Measurements from ENCODE around the gene HPS4.

The HPS4 gene

DNA sequence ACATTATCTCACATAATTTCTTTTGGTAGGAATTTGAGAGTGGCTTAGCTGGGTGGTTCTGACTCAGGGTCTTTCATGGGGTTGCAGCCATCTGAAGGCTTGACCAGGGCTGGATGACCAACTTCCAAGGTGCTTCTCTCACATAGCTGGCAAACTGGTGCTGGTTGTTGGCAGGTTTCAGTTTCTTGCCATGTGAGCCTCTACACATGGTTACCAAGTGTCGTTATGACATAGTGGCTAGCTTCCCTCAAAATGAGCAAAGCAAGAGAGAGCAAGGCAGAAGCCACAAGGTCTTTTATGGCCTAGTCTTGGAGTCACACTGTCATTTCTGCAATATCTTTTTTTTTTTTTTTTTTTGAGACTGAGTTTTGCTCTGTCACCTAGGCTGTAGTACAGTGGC lies 32.9 kb upstream of the HPS4 start:
- no peaks in the 10 kb centered on the region for H3K4me1 ChIP-seq (ENCODE audit: control insufficient read depth, insufficient read depth, low read length)
- H3K27me3 ChIP-seq (ENCODE audit: control insufficient read depth, insufficient read depth, low read length): no peaks in the 10 kb centered on the region
- H3K9ac ChIP-seq (ENCODE audit: low read depth, low read length): no peak overlapping the region
- H3K27ac ChIP-seq (ENCODE audit: low read depth, low read length): no peak overlapping the region
- H3K36me3 ChIP-seq (ENCODE audit: control insufficient read depth, insufficient read depth, low read length): no peaks in the 10 kb centered on the region
- no peak overlapping the region for H3K4me3 ChIP-seq (ENCODE audit: low read depth, low read length)
- H3K9me3 ChIP-seq (ENCODE audit: control insufficient read depth, insufficient read depth, low read length): no peaks in the 10 kb centered on the region

GRCh38 chr22:26515931-26516330 lies 32.3 kb upstream of the HPS4 start:
- Histone ChIP-seq H3K4me1 (ENCODE audit: control insufficient read depth, insufficient read depth, low read length) (0 out of 2 replicates have a peak, but pooled peaks cover 3% of the 10 kb centered on the region), H3K9me3 (ENCODE audit: control insufficient read depth, insufficient read depth, low read length) (no peaks in the 10 kb centered on the region), H3K4me3 (ENCODE audit: low read depth, low read length) (no peak overlapping the region), H3K27me3 (ENCODE audit: control insufficient read depth, insufficient read depth, low read length) (no peaks in the 10 kb centered on the region), H3K27ac (ENCODE audit: low read depth, low read length) (no peak overlapping the region), H3K9ac (ENCODE audit: low read depth, low read length) (no peak overlapping the region), H3K36me3 (ENCODE audit: control insufficient read depth, insufficient read depth, low read length) (peaks cover 1% of the 10 kb centered on the region; the same call in 1 of the 2 replicates)

- H3K4me3 ChIP-seq (ENCODE audit: low read depth, low read length): no peak overlapping the region
- no peak overlapping the region for H3K27ac ChIP-seq (ENCODE audit: low read depth, low read length)
- no peaks in the 10 kb centered on the region for H3K27me3 ChIP-seq (ENCODE audit: control insufficient read depth, insufficient read depth, low read length)
- H3K9ac ChIP-seq (ENCODE audit: low read depth, low read length): no peak overlapping the region
- peaks cover 14% of the 10 kb centered on the region for H3K36me3 ChIP-seq (ENCODE audit: control insufficient read depth, insufficient read depth, low read length)
- H3K4me1 ChIP-seq (ENCODE audit: control insufficient read depth, insufficient read depth, low read length): 0 out of 2 replicates have a peak, but pooled peaks cover 3% of the 10 kb centered on the region
- H3K9me3 ChIP-seq (ENCODE audit: control insufficient read depth, insufficient read depth, low read length): no peaks in the 10 kb centered on the region
Measured at GRCh38 chr22:26514419-26515161, 31.0 kb upstream of the HPS4 start.

DNA sequence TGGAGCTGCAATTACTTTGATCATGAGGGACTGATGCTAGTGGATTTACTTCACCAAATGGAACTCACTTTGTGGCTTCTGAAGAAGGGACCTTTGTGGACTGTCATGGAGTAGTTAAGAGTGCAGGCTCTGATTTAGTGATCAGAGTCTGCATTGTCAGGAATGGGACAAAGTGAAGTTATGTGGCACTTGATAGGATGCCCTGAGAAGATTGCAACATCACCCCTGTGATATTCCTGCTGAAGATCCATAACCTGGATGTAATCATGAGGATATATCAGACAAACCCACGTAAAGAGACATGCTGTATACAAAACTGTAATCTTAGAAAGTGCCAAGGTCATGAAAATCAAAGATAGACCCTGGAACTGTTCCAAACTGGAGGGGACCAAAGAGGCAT lies 30.3 kb upstream of the HPS4 start:
- Histone ChIP-seq H3K4me3 (ENCODE audit: low read depth, low read length) (0 out of 2 replicates have a peak overlapping the region, but pooled peaks have one; percentile 86), H3K4me1 (ENCODE audit: control insufficient read depth, insufficient read depth, low read length) (0 out of 2 replicates have a peak, but pooled peaks cover 3% of the 10 kb centered on the region)

DNA sequence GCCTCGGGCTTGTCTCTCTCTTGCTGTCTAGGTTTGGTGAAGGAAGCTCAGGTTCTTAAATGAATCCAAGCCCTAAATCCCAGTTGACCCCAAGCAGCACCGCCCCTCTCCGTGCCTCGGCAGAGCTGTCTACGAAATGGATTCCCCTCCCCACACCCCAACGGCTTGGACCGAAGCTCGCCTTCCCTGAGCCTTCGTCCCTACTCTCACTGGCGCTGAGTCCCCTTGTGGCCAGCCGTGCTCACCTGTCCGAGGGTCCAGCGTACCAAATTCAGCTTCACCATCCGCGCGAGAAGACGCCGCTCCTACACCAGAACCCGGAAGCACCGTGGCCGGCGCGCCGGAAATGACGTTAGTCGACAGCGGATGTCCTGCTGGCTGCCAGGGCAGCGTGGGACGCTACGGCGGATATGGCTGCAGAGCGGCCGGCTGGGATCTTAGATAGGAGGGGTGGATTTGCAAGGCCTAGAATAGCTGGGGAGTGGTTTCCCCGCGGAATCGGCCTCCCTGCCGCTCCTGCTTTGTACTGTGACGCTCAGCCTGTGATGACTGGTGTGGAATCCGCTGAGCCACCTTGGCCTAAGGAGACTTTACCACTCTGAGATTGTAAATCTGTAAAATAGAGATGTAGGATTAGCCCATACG lies 28.7 kb upstream of the HPS4 start, which contains the start of gene TFIP11:
TFIP11 (minus strand) TSS at position 325 of the 645 bp plus-strand sequence. CDS start 2,201 bp downstream, outside the sequence.
- H3K27ac ChIP-seq (ENCODE audit: low read depth, low read length): peak within 1 kb of the TSS; percentile 76
- H3K9ac ChIP-seq (ENCODE audit: low read depth, low read length): peak within 1 kb of the TSS; percentile 69
- no peaks in the 10 kb centered on the region for H3K9me3 ChIP-seq (ENCODE audit: control insufficient read depth, insufficient read depth, low read length)
- H3K27me3 ChIP-seq (ENCODE audit: control insufficient read depth, insufficient read depth, low read length): no peaks in the 10 kb centered on the region
- 0 out of 2 replicates have a peak, but pooled peaks cover 3% of the 10 kb centered on the region for H3K4me1 ChIP-seq (ENCODE audit: control insufficient read depth, insufficient read depth, low read length)
- peak within 1 kb of the TSS; percentile 86 for H3K4me3 ChIP-seq (ENCODE audit: low read depth, low read length)
- peaks cover 35% of the 10 kb centered on the region for H3K36me3 ChIP-seq (ENCODE audit: control insufficient read depth, insufficient read depth, low read length)

More for the DNA sequence above, 30.3 kb upstream of the HPS4 start:
- no peaks in the 10 kb centered on the region for H3K27me3 ChIP-seq (ENCODE audit: control insufficient read depth, insufficient read depth, low read length)
- no peak overlapping the region for H3K27ac ChIP-seq (ENCODE audit: low read depth, low read length)
- no peaks in the 10 kb centered on the region for H3K9me3 ChIP-seq (ENCODE audit: control insufficient read depth, insufficient read depth, low read length)
- peaks cover 22% of the 10 kb centered on the region for H3K36me3 ChIP-seq (ENCODE audit: control insufficient read depth, insufficient read depth, low read length)
- H3K9ac ChIP-seq (ENCODE audit: low read depth, low read length): no peak overlapping the region

DNA sequence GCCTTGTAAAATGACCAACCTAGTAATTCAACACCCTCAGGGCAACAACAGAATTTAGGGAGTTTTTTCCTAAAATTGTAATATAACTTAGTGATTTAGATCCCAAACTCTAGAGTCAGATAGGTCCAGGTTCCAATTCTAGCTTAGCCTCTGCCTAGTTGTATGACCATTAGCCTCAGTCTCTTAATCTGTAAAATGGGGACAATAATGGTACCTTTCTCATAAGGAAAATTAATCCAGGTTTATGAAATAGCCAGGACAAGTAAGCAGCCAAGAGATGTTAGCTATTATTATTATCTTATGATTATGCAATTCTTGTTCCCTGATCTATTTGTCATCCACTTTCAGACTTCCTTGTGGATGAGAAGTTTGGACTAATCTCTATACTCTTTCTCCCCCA lies 24.6 kb upstream of the HPS4 start:
- no peak overlapping the region for H3K9ac ChIP-seq (ENCODE audit: low read depth, low read length)
- no peak overlapping the region for H3K27ac ChIP-seq (ENCODE audit: low read depth, low read length)
- H3K36me3 ChIP-seq (ENCODE audit: control insufficient read depth, insufficient read depth, low read length): peaks cover 73% of the 10 kb centered on the region
- H3K9me3 ChIP-seq (ENCODE audit: control insufficient read depth, insufficient read depth, low read length): no peaks in the 10 kb centered on the region
- H3K4me3 ChIP-seq (ENCODE audit: low read depth, low read length): no peak overlapping the region
- no peaks in the 10 kb centered on the region for H3K27me3 ChIP-seq (ENCODE audit: control insufficient read depth, insufficient read depth, low read length)
- 0 out of 2 replicates have a peak, but pooled peaks cover 8% of the 10 kb centered on the region for H3K4me1 ChIP-seq (ENCODE audit: control insufficient read depth, insufficient read depth, low read length)

- no peaks in the 10 kb centered on the region for H3K9me3 ChIP-seq (ENCODE audit: control insufficient read depth, insufficient read depth, low read length)
- H3K4me1 ChIP-seq (ENCODE audit: control insufficient read depth, insufficient read depth, low read length): 0 out of 2 replicates have a peak, but pooled peaks cover 6% of the 10 kb centered on the region
- H3K36me3 ChIP-seq (ENCODE audit: control insufficient read depth, insufficient read depth, low read length): peaks cover 93% of the 10 kb centered on the region
- no peak overlapping the region for H3K4me3 ChIP-seq (ENCODE audit: low read depth, low read length)
- no peaks in the 10 kb centered on the region for H3K27me3 ChIP-seq (ENCODE audit: control insufficient read depth, insufficient read depth, low read length)
- H3K27ac ChIP-seq (ENCODE audit: low read depth, low read length): peak overlapping the region; percentile 26
- no peak overlapping the region for H3K9ac ChIP-seq (ENCODE audit: low read depth, low read length)
Measured at GRCh38 chr22:26503758-26504157, 20.2 kb upstream of the HPS4 start.

- peaks cover 91% of the 10 kb centered on the region for H3K36me3 ChIP-seq (ENCODE audit: control insufficient read depth, insufficient read depth, low read length)
- H3K27ac ChIP-seq (ENCODE audit: low read depth, low read length): peak overlapping the region; percentile 26
- no peak overlapping the region for H3K9ac ChIP-seq (ENCODE audit: low read depth, low read length)
- no peaks in the 10 kb centered on the region for H3K27me3 ChIP-seq (ENCODE audit: control insufficient read depth, insufficient read depth, low read length)
- H3K4me1 ChIP-seq (ENCODE audit: control insufficient read depth, insufficient read depth, low read length): 0 out of 2 replicates have a peak, but pooled peaks cover 6% of the 10 kb centered on the region
- H3K4me3 ChIP-seq (ENCODE audit: low read depth, low read length): no peak overlapping the region
- no peaks in the 10 kb centered on the region for H3K9me3 ChIP-seq (ENCODE audit: control insufficient read depth, insufficient read depth, low read length)
Measured at GRCh38 chr22:26502688-26503561, 19.3 kb upstream of the HPS4 start.

DNA sequence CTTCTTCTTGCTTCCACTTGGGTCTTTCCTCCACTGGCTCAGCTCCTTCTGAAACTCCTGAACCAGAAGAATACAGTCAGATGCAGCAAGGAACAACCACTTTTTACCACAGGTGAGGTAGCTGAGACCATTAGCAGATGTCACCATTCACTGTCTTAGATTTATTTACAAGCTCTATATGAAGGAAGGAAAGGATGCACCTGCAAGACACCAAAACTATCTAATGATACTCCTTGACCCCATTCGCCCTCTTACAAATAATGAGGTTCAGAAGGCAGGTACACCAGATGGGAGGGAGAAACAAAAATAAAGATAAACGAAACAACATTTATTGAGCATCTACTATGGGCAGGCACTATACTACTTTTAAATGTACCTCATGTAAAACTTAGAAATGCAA lies 18.4 kb upstream of the HPS4 start:
- no peak overlapping the region for H3K4me3 ChIP-seq (ENCODE audit: low read depth, low read length)
- H3K9ac ChIP-seq (ENCODE audit: low read depth, low read length): no peak overlapping the region
- H3K4me1 ChIP-seq (ENCODE audit: control insufficient read depth, insufficient read depth, low read length): 0 out of 2 replicates have a peak, but pooled peaks cover 6% of the 10 kb centered on the region
- no peaks in the 10 kb centered on the region for H3K9me3 ChIP-seq (ENCODE audit: control insufficient read depth, insufficient read depth, low read length)
- H3K36me3 ChIP-seq (ENCODE audit: control insufficient read depth, insufficient read depth, low read length): peaks cover 86% of the 10 kb centered on the region
- no peak overlapping the region for H3K27ac ChIP-seq (ENCODE audit: low read depth, low read length)
- no peaks in the 10 kb centered on the region for H3K27me3 ChIP-seq (ENCODE audit: control insufficient read depth, insufficient read depth, low read length)

DNA sequence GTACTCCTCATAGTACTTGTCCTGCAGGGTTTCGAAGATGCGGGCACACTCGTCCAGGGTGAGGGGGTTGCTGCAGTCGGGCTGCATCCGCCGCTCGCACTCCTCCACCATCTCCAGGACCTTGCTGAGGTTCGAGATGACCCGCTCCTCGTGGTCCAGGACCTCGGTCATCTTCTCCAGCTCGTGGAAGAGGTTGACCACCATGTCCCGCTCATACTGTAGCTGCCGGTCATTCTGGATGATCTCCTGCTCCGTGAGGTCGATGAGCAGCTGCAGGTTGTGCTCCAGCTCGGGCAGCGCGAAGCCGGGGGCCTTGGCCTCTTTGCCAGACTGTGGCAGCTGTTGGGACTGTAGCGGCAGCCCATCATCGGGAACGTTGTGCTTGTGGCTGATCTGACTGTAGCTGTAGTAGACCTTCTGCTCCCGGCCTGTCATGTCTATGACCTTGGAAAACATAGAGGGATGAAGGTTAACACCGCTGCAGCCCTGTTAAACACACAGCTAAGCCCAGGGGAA lies 15.7 kb upstream of the HPS4 start:
- H3K36me3 ChIP-seq (ENCODE audit: control insufficient read depth, insufficient read depth, low read length): peaks cover 89% of the 10 kb centered on the region
- H3K9ac ChIP-seq (ENCODE audit: low read depth, low read length): no peak overlapping the region
- 0 out of 2 replicates have a peak, but pooled peaks cover 6% of the 10 kb centered on the region for H3K4me1 ChIP-seq (ENCODE audit: control insufficient read depth, insufficient read depth, low read length)
- H3K27ac ChIP-seq (ENCODE audit: low read depth, low read length): no peak overlapping the region
- no peaks in the 10 kb centered on the region for H3K9me3 ChIP-seq (ENCODE audit: control insufficient read depth, insufficient read depth, low read length)
- H3K27me3 ChIP-seq (ENCODE audit: control insufficient read depth, insufficient read depth, low read length): no peaks in the 10 kb centered on the region
- no peak overlapping the region for H3K4me3 ChIP-seq (ENCODE audit: low read depth, low read length)
